ENCODE results near the gene MGAT4B. TPM values are rescaled to one million over a fixed set of nuclear protein-coding genes. Genes with fewer than 3 reads are reported as not detected.

The MGAT4B gene
- total RNA-seq, 3 donors from 2014 or later (not counting 1 experiment from before 2014, with no cell fraction given): 143 to 159 (median 144) TPM

- DNase-seq: no peak
- H3K36me3 Mint-ChIP-seq: peaks cover 19% of the 10 kb centered on the region
- H3K9me3 Mint-ChIP-seq: no peaks in the 10 kb centered on the region
- H3K9me3 ChIP-seq (ENCODE audit: control insufficient read depth, insufficient read depth, low read length): no peaks in the 10 kb centered on the region
- peaks cover 59 to 60% of the 10 kb centered on the region in 2 donors for H3K4me1 Mint-ChIP-seq
- no peak for TF ChIP-seq CTCF (IDR thresholded peaks at IDR 0.05)
- no peak overlapping the region for H3K27ac ChIP-seq (ENCODE audit: low read length)
- no peak for ATAC-seq
- H3K4me1 ChIP-seq (ENCODE audit: control insufficient read depth, insufficient read depth, low read length): peaks cover 40% of the 10 kb centered on the region
- H3K27ac Mint-ChIP-seq: peak overlapping the region; percentile 52 to 98
- H3K27me3 Mint-ChIP-seq (ENCODE audit: low read depth in 2 of 2): no peaks in the 10 kb centered on the region
- H3K27me3 ChIP-seq (ENCODE audit: control insufficient read depth, insufficient read depth, low read length): no peaks in the 10 kb centered on the region
- H3K4me3 ChIP-seq (ENCODE audit: low read length): no peak overlapping the region
- peak overlapping the region; percentile 53 for H3K4me3 Mint-ChIP-seq
- intact Hi-C loops (cut with micrococcal nuclease): no loop called here
- H3K36me3 ChIP-seq (ENCODE audit: control insufficient read depth, insufficient read depth, low read length): peaks cover 56% of the 10 kb centered on the region
- 97% methylated on average over 3 of the region's 3 CpGs for WGBS (ENCODE audit: insufficient coverage)
Observed at GRCh38 chr5:179824745-179825112, 18.1 kb upstream of the MGAT4B start.

- H3K36me3 Mint-ChIP-seq: peaks cover 14% of the 10 kb centered on the region
- H3K36me3 ChIP-seq (ENCODE audit: control insufficient read depth, insufficient read depth, low read length): peaks cover 51% of the 10 kb centered on the region
- no peak overlapping the region for H3K27ac ChIP-seq (ENCODE audit: low read length)
- no peaks in the 10 kb centered on the region for H3K9me3 Mint-ChIP-seq
- no peak for TF ChIP-seq CTCF (IDR thresholded peaks at IDR 0.05)
- H3K27ac Mint-ChIP-seq: peak overlapping the region; percentile 52 to 98
- intact Hi-C loops (cut with micrococcal nuclease): no loop called here
- peaks cover 46% of the 10 kb centered on the region for H3K4me1 ChIP-seq (ENCODE audit: control insufficient read depth, insufficient read depth, low read length)
- peaks cover 59 to 64% of the 10 kb centered on the region in 2 donors for H3K4me1 Mint-ChIP-seq
- H3K4me3 Mint-ChIP-seq: peak overlapping the region; percentile 53
- no peaks in the 10 kb centered on the region for H3K27me3 ChIP-seq (ENCODE audit: control insufficient read depth, insufficient read depth, low read length)
- no peak overlapping the region for H3K4me3 ChIP-seq (ENCODE audit: low read length)
- 95% methylated on average over 22 of the region's 22 CpGs for WGBS (ENCODE audit: insufficient coverage)
- peak in 1 of 2 donors; percentile 10 for DNase-seq
- no peaks in the 10 kb centered on the region for H3K27me3 Mint-ChIP-seq (ENCODE audit: low read depth in 2 of 2)
- no peak for ATAC-seq
- no peaks in the 10 kb centered on the region for H3K9me3 ChIP-seq (ENCODE audit: control insufficient read depth, insufficient read depth, low read length)
Observed at GRCh38 chr5:179823937-179824744, 17.5 kb upstream of the MGAT4B start.

- Histone ChIP-seq H3K4me3 (ENCODE audit: low read length) (no peak overlapping the region), H3K36me3 (ENCODE audit: control insufficient read depth, insufficient read depth, low read length) (peaks cover 38% of the 10 kb centered on the region), H3K27me3 (ENCODE audit: control insufficient read depth, insufficient read depth, low read length) (no peaks in the 10 kb centered on the region), H3K9me3 (ENCODE audit: control insufficient read depth, insufficient read depth, low read length) (no peaks in the 10 kb centered on the region), H3K27ac (ENCODE audit: low read length) (no peak overlapping the region), H3K4me1 (ENCODE audit: control insufficient read depth, insufficient read depth, low read length) (peaks cover 57% of the 10 kb centered on the region)
- Mint-ChIP-seq H3K27ac (peak overlapping the region; percentile 97 to 98), H3K4me1 (peaks cover 46 to 69% of the 10 kb centered on the region in 2 donors), H3K9me3 (no peaks in the 10 kb centered on the region), H3K36me3 (peaks cover 7% of the 10 kb centered on the region), H3K4me3 (peak overlapping the region; percentile 96), H3K27me3 (ENCODE audit: low read depth in 2 of 2) (no peaks in the 10 kb centered on the region)
- DNase-seq: peak in 1 of 2 donors; percentile 27
- intact Hi-C loops (cut with micrococcal nuclease): no loop called here
- WGBS (ENCODE audit: insufficient coverage): 88% methylated on average over 8 of the region's 8 CpGs
- no peak for TF ChIP-seq CTCF (IDR thresholded peaks at IDR 0.05)
- ATAC-seq: no peak
Observed at GRCh38 chr5:179822444-179822990, 15.9 kb upstream of the MGAT4B start.

Data from natural killer cell (primary cell).